T-helper 2 cell treated with Interferon-gamma antibody and Interleukin-4, amounts not matched to agents 5 μg/mL and 100 μg/mL, for 36 hours (primary cell): Measurements from ENCODE around the gene MORN5.

Experiments
- DNase-seq: peaks from one replicate; pipeline ENCODE4 v3.0.0; 2021; ENCODE audit warnings: low spot score
- H3K27ac Mint-ChIP-seq: one replicate; pipeline ENCODE4 v1.8.0; 2021; ENCODE audit warnings: mild to moderate bottlenecking, mixed read lengths
- H3K27me3 Mint-ChIP-seq: one replicate; pipeline ENCODE4 v1.8.0; 2021; ENCODE audit warnings: low read depth, mixed read lengths
- H3K36me3 Mint-ChIP-seq: one replicate; pipeline ENCODE4 v1.8.0; 2021; ENCODE audit warnings: low read depth, mixed read lengths
- H3K4me1 Mint-ChIP-seq: one replicate; pipeline ENCODE4 v1.8.0; 2021; ENCODE audit warnings: low read depth, mixed read lengths
- H3K4me3 Mint-ChIP-seq: one replicate; pipeline ENCODE4 v1.8.0; 2022; ENCODE audit warnings: mild to moderate bottlenecking, moderate library complexity, mixed read lengths
- H3K9me3 Mint-ChIP-seq: one replicate; pipeline ENCODE4 v1.8.0; 2021; ENCODE audit warnings: mixed read lengths

Gene MORN5

GRCh38 chr9:122179690-122180074, 20.0 kb downstream of the MORN5 start:
- no peaks in the 10 kb centered on the region for H3K36me3 Mint-ChIP-seq
- H3K4me3 Mint-ChIP-seq: no peak overlapping the region
- no peak for DNase-seq
- H3K27me3 Mint-ChIP-seq: peaks cover 8% of the 10 kb centered on the region
- no peaks in the 10 kb centered on the region for H3K4me1 Mint-ChIP-seq
- no peaks in the 10 kb centered on the region for H3K9me3 Mint-ChIP-seq
- H3K27ac Mint-ChIP-seq: no peak overlapping the region

GRCh38 chr9:122180633-122181032, 20.9 kb downstream of the MORN5 start:
- Mint-ChIP-seq H3K4me1 (no peaks in the 10 kb centered on the region), H3K27me3 (peaks cover 8% of the 10 kb centered on the region), H3K27ac (no peak overlapping the region), H3K36me3 (no peaks in the 10 kb centered on the region), H3K9me3 (no peaks in the 10 kb centered on the region), H3K4me3 (no peak overlapping the region)
- no peak for DNase-seq

GRCh38 chr9:122183501-122183900, 23.8 kb downstream of the MORN5 start:
- Mint-ChIP-seq H3K36me3 (no peaks in the 10 kb centered on the region), H3K27ac (no peak overlapping the region), H3K4me3 (no peak overlapping the region), H3K27me3 (peaks cover 5% of the 10 kb centered on the region), H3K4me1 (no peaks in the 10 kb centered on the region), H3K9me3 (no peaks in the 10 kb centered on the region)
- no peak for DNase-seq

GRCh38 chr9:122184551-122184950, 24.8 kb downstream of the MORN5 start:
- H3K4me3 Mint-ChIP-seq: no peak overlapping the region
- H3K36me3 Mint-ChIP-seq: no peaks in the 10 kb centered on the region
- peaks cover 2% of the 10 kb centered on the region for H3K27me3 Mint-ChIP-seq
- H3K27ac Mint-ChIP-seq: no peak overlapping the region
- H3K9me3 Mint-ChIP-seq: no peaks in the 10 kb centered on the region
- no peak for DNase-seq
- H3K4me1 Mint-ChIP-seq: no peaks in the 10 kb centered on the region

GRCh38 chr9:122186301-122186700, 26.6 kb downstream of the MORN5 start:
- Mint-ChIP-seq H3K36me3 (no peaks in the 10 kb centered on the region), H3K27ac (no peak overlapping the region), H3K9me3 (no peaks in the 10 kb centered on the region), H3K4me1 (no peaks in the 10 kb centered on the region), H3K4me3 (no peak overlapping the region), H3K27me3 (peaks cover 2% of the 10 kb centered on the region)
- DNase-seq: no peak

GRCh38 chr9:122186777-122187470, 27.2 kb downstream of the MORN5 start:
- H3K4me3 Mint-ChIP-seq: no peak overlapping the region

GRCh38 chr9:122188369-122188768, 28.7 kb downstream of the MORN5 start:
- H3K27me3 Mint-ChIP-seq: no peaks in the 10 kb centered on the region
- H3K9me3 Mint-ChIP-seq: no peaks in the 10 kb centered on the region
- no peak for DNase-seq
- H3K4me1 Mint-ChIP-seq: no peaks in the 10 kb centered on the region
- H3K4me3 Mint-ChIP-seq: no peak overlapping the region
- H3K27ac Mint-ChIP-seq: no peak overlapping the region
- no peaks in the 10 kb centered on the region for H3K36me3 Mint-ChIP-seq

More at GRCh38 chr9:122186777-122187470, 27.2 kb downstream of the MORN5 start:
- H3K36me3 Mint-ChIP-seq: no peaks in the 10 kb centered on the region
- no peaks in the 10 kb centered on the region for H3K9me3 Mint-ChIP-seq
- no peak overlapping the region for H3K27ac Mint-ChIP-seq
- H3K4me1 Mint-ChIP-seq: no peaks in the 10 kb centered on the region
- DNase-seq: no peak
- peaks cover 2% of the 10 kb centered on the region for H3K27me3 Mint-ChIP-seq

- Mint-ChIP-seq H3K27me3 (peaks cover 3% of the 10 kb centered on the region), H3K4me1 (no peaks in the 10 kb centered on the region), H3K36me3 (no peaks in the 10 kb centered on the region), H3K4me3 (no peak overlapping the region), H3K27ac (no peak overlapping the region), H3K9me3 (no peaks in the 10 kb centered on the region)
- no peak for DNase-seq
Observed at GRCh38 chr9:122190597-122191381, 31.1 kb downstream of the MORN5 start.

- H3K27ac Mint-ChIP-seq: no peak overlapping the region
- no peak for DNase-seq
- peaks cover 3% of the 10 kb centered on the region for H3K27me3 Mint-ChIP-seq
- no peaks in the 10 kb centered on the region for H3K4me1 Mint-ChIP-seq
- no peaks in the 10 kb centered on the region for H3K9me3 Mint-ChIP-seq
- H3K36me3 Mint-ChIP-seq: no peaks in the 10 kb centered on the region
- H3K4me3 Mint-ChIP-seq: no peak overlapping the region
Observed at GRCh38 chr9:122191584-122191983, 31.9 kb downstream of the MORN5 start.

GRCh38 chr9:122192261-122192875, 32.7 kb downstream of the MORN5 start:
- DNase-seq: no peak
- H3K9me3 Mint-ChIP-seq: no peaks in the 10 kb centered on the region
- no peaks in the 10 kb centered on the region for H3K36me3 Mint-ChIP-seq
- no peak overlapping the region for H3K27ac Mint-ChIP-seq
- no peak overlapping the region for H3K4me3 Mint-ChIP-seq
- no peaks in the 10 kb centered on the region for H3K4me1 Mint-ChIP-seq
- H3K27me3 Mint-ChIP-seq: peaks cover 3% of the 10 kb centered on the region

GRCh38 chr9:122192914-122193525, 33.3 kb downstream of the MORN5 start:
- no peak overlapping the region for H3K4me3 Mint-ChIP-seq
- no peaks in the 10 kb centered on the region for H3K9me3 Mint-ChIP-seq
- no peak overlapping the region for H3K27ac Mint-ChIP-seq
- H3K4me1 Mint-ChIP-seq: no peaks in the 10 kb centered on the region
- peaks cover 3% of the 10 kb centered on the region for H3K27me3 Mint-ChIP-seq
- no peak for DNase-seq
- H3K36me3 Mint-ChIP-seq: no peaks in the 10 kb centered on the region

- H3K27ac Mint-ChIP-seq: no peak overlapping the region
- H3K27me3 Mint-ChIP-seq: peaks cover 3% of the 10 kb centered on the region
- H3K4me1 Mint-ChIP-seq: no peaks in the 10 kb centered on the region
- no peak for DNase-seq
- H3K9me3 Mint-ChIP-seq: no peaks in the 10 kb centered on the region
- no peaks in the 10 kb centered on the region for H3K36me3 Mint-ChIP-seq
- H3K4me3 Mint-ChIP-seq: no peak overlapping the region
Observed at GRCh38 chr9:122193651-122194050, 33.9 kb downstream of the MORN5 start.

- no peaks in the 10 kb centered on the region for H3K36me3 Mint-ChIP-seq
Observed at GRCh38 chr9:122195875-122196274, 36.2 kb downstream of the MORN5 start.

GRCh38 chr9:122197426-122197825, 37.7 kb downstream of the MORN5 start:
- Mint-ChIP-seq H3K4me3 (no peak overlapping the region), H3K36me3 (no peaks in the 10 kb centered on the region), H3K27ac (no peak overlapping the region), H3K27me3 (peaks cover 3% of the 10 kb centered on the region), H3K4me1 (no peaks in the 10 kb centered on the region), H3K9me3 (no peaks in the 10 kb centered on the region)
- no peak for DNase-seq

More at GRCh38 chr9:122195875-122196274, 36.2 kb downstream of the MORN5 start:
- no peak for DNase-seq
- H3K27me3 Mint-ChIP-seq: peaks cover 3% of the 10 kb centered on the region
- no peak overlapping the region for H3K4me3 Mint-ChIP-seq
- no peak overlapping the region for H3K27ac Mint-ChIP-seq
- H3K4me1 Mint-ChIP-seq: no peaks in the 10 kb centered on the region
- H3K9me3 Mint-ChIP-seq: no peaks in the 10 kb centered on the region
